NCI-H526 treated with DMSO at 0.1 percent for 48 hours (cell line): ENCODE results near the gene CIB4.

ENCODE experiments used
- DNase-seq: peaks from one replicate; lab custom pipeline; 2025; lab: John Stamatoyannopoulos, UW

CIB4 gene

GRCh38 chr2:26642429-26642828 lies 1.3 kb upstream of the CIB4 start:
- DNase-seq: no peak

- DNase-seq: no peak
These were observed 828 bp downstream of the CIB4 start for GRCh38 chr2:26640331-26640745.

GRCh38 chr2:26639685-26640243 lies 1.4 kb downstream of the CIB4 start:
- DNase-seq: no peak

GRCh38 chr2:26637811-26638310 lies 3.3 kb downstream of the CIB4 start:
- DNase-seq: no peak

- DNase-seq: no peak
These were observed 4.2 kb downstream of the CIB4 start for GRCh38 chr2:26636935-26637334.

GRCh38 chr2:26635401-26635800 lies 5.8 kb downstream of the CIB4 start:
- DNase-seq: no peak

- no peak for DNase-seq
These were observed 6.4 kb downstream of the CIB4 start for GRCh38 chr2:26634636-26635230.

GRCh38 chr2:26633993-26634595 lies 7.1 kb downstream of the CIB4 start:
- DNase-seq: no peak

GRCh38 chr2:26633351-26633945 lies 7.7 kb downstream of the CIB4 start:
- DNase-seq: no peak

GRCh38 chr2:26632624-26633185 lies 8.5 kb downstream of the CIB4 start:
- DNase-seq: no peak

- DNase-seq: no peak
These were observed 9.6 kb downstream of the CIB4 start for GRCh38 chr2:26631401-26632170.

GRCh38 chr2:26630669-26631360 lies 10.4 kb downstream of the CIB4 start:
- DNase-seq: no peak

- no peak for DNase-seq
These were observed 10.9 kb downstream of the CIB4 start for GRCh38 chr2:26630235-26630634.

- DNase-seq: no peak
These were observed 11.4 kb downstream of the CIB4 start for GRCh38 chr2:26629751-26630150.

- no peak for DNase-seq
These were observed 11.9 kb downstream of the CIB4 start for GRCh38 chr2:26629346-26629630.

- DNase-seq: no peak
These were observed 12.4 kb downstream of the CIB4 start for GRCh38 chr2:26628561-26629345.

- no peak for DNase-seq
These were observed 13.6 kb downstream of the CIB4 start for GRCh38 chr2:26627350-26628105.

- no peak for DNase-seq
These were observed 14.6 kb downstream of the CIB4 start for GRCh38 chr2:26626606-26627005.

- DNase-seq: no peak
These were observed 17.3 kb downstream of the CIB4 start for GRCh38 chr2:26623541-26624495.
